ENCODE results near the gene SF3B5. TPM values are rescaled to one million over a fixed set of nuclear protein-coding genes. Genes with fewer than 3 reads are reported as not detected.

SF3B5 gene
- total and polyA plus RNA-seq, 2 of the 8 experiments (the other 6 are each of a cell fraction or from before 2014, with no cell fraction given) = 195 to 588 TPM

DNA sequence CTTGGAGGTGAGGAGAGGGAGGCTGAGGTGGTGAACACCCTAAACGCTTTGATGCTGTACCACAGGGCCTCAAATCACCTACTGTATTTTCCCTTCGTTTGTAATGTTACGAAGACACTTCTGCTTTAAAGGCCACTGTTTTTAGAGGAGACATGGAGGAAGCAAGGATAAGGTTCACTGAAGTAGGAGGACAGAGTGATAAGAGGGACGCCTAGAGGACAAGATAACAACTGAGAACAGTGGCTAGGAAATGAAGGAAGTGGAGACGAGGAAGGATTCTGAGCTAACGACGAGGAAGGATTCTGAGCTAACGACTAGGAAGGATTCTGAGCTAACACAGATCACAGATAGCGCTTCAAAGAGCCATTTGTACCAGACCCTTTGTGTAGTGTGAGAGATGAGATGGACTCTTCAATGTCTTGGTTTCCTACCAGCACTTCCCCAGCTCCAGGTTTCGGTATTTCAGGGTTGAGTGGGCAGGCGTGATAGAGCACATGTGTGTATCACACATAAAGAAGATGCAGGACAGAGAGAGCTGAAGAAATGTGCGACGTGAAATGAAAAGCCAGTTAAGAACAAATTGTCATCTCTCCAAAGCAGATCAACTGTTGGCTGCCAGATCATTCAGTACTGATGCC is 7.5 kb downstream of the SF3B5 start:
- no peak overlapping the region for H3K9ac ChIP-seq (replicated peaks in 1 of 4; ENCODE audit: extremely low read depth in 1 of 4, low read depth in 3 of 4, low read length in 3 of 4)
- no peak overlapping the region for H4K8ac ChIP-seq (ENCODE audit: extremely low read depth, insufficient read depth, low read length)
- H3K23me2 ChIP-seq (ENCODE audit: low read depth, low read length) = no peaks in the 10 kb centered on the region
- no peak overlapping the region for H3K4me2 ChIP-seq (ENCODE audit: insufficient read depth in 1 of 2, low read depth in 2 of 2, low read length in 2 of 2)
- no peak overlapping the region for H2AFZ ChIP-seq (ENCODE audit: low read length)
- no peak overlapping the region for H3K18ac ChIP-seq (ENCODE audit: extremely low read depth, low read length)
- H3K36me3 ChIP-seq (ENCODE audit: control insufficient read depth in 2 of 4, insufficient read depth in 4 of 4, low read length in 3 of 4) = no peaks in the 10 kb centered on the region
- FAIRE-seq = no peak
- ChIA-PET CTCF (ENCODE audit: partially characterized antibody) (interaction anchor here (0.7 to 2.7 kb wide), 11 partner anchors 15 to 502 kb away, joined by 3 to 14 read pairs (median 3); no protein-coding TSS in a partner anchor), POLR2A (ENCODE audit: partially characterized antibody) (interaction anchor here (0.9 kb wide), 1 partner anchor 22 kb away, joined by 3 read pairs; no protein-coding TSS in a partner anchor)
- H3K23ac ChIP-seq (ENCODE audit: insufficient read length) = no peak overlapping the region
- 85% methylated on average over 13 of the region's 13 CpGs; no CpG with 5 or more reads in 1 of the 2 experiments for WGBS, 2 experiments (ENCODE audit: extremely low coverage in 1 of 2, insufficient coverage in 1 of 2, insufficient read length in 1 of 2, insufficient replicate concordance in 2 of 2, low coverage in 1 of 2, low lambda C conversion rate in 2 of 2, missing lambda C conversion rate in 1 of 2)
- no peak overlapping the region for H2AK5ac ChIP-seq (ENCODE audit: low read depth, low read length)
- H3K4me1 ChIP-seq (replicated peaks in 1 of 4; ENCODE audit: control insufficient read depth in 3 of 4, insufficient read depth in 4 of 4, low read length in 3 of 4) = no peaks in the 10 kb centered on the region
- H4K91ac ChIP-seq (replicated peaks; ENCODE audit: insufficient read length, low read length) = no peak overlapping the region
- no peak overlapping the region for H3K4me3 ChIP-seq (ENCODE audit: extremely low read depth in 1 of 4, insufficient read depth in 2 of 4, low read depth in 3 of 4, low read length in 4 of 4)
- no peak for DNase-seq (ENCODE audit: low read depth in 1 of 2, low spot score in 2 of 2)
- peaks cover 0 to 4% of the 10 kb centered on the region in 2 experiments; a peak in 1 of 4 replicates for H3K79me2 ChIP-seq (ENCODE audit: control insufficient read depth in 1 of 2, insufficient read depth in 2 of 2, low read length in 2 of 2)
- no peak overlapping the region for H4K5ac ChIP-seq (ENCODE audit: insufficient read length, low read depth, low read length)
- no peak overlapping the region for H2BK15ac ChIP-seq (ENCODE audit: low read length)
- H4K20me1 ChIP-seq (replicated peaks in 1 of 2; ENCODE audit: control insufficient read depth in 1 of 2, insufficient read depth in 2 of 2, low read length in 2 of 2) = peaks cover 0 to 1% of the 10 kb centered on the region in 2 experiments
- no peak overlapping the region for H2BK20ac ChIP-seq (ENCODE audit: low read length)
- no peak overlapping the region for H2BK120ac ChIP-seq (replicated peaks; ENCODE audit: low read depth, low read length)
- H2BK5ac ChIP-seq (ENCODE audit: low read depth, low read length) = no peak overlapping the region
- H3K56ac ChIP-seq (replicated peaks; ENCODE audit: insufficient read length, low read depth, low read length) = no peak overlapping the region
- no peaks in the 10 kb centered on the region for H3K79me1 ChIP-seq (ENCODE audit: low read depth, low read length)
- H3K14ac ChIP-seq (ENCODE audit: insufficient read length) = no peak overlapping the region
- no peaks in the 10 kb centered on the region for H3K9me3 ChIP-seq (ENCODE audit: insufficient read depth in 2 of 2, low read depth in 1 of 2, low read length in 1 of 2)
- no peak overlapping the region for H3K4ac ChIP-seq (replicated peaks; ENCODE audit: insufficient read length, low read depth, low read length)
- no peaks in the 10 kb centered on the region for H3K27me3 ChIP-seq (replicated peaks in 1 of 4; ENCODE audit: control insufficient read depth in 3 of 4, extremely low read depth in 1 of 4, insufficient read depth in 3 of 4, low read length in 3 of 4)
- no peak overlapping the region for H3K27ac ChIP-seq (ENCODE audit: low read depth, low read length)
- H2BK12ac ChIP-seq (ENCODE audit: low read depth, low read length) = no peak overlapping the region; the same call in 1 of the 2 replicates
- TF ChIP-seq KDM1A (IDR thresholded peaks at IDR 0.05; ENCODE audit: borderline replicate concordance, low read length) = no peak
- TF ChIP-seq, protein P1, sequence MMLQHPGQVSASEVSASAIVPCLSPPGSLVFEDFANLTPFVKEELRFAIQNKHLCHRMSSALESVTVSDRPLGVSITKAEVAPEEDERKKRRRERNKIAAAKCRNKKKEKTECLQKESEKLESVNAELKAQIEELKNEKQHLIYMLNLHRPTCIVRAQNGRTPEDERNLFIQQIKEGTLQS (IDR thresholded peaks at IDR 0.05; ENCODE audit: insufficient read depth, low read depth, low read length) = no peak
- TF ChIP-seq CTCF (IDR thresholded peaks at IDR 0.05; ENCODE audit: control extremely low read depth in 1 of 3, insufficient read depth in 1 of 3, low read depth in 1 of 3, low read length in 3 of 3) = peak in 2 of 3 experiments; percentile 14 to 23; a peak in 2 of 4 replicates
- TF ChIP-seq GABPA (IDR thresholded peaks at IDR 0.05; ENCODE audit: borderline replicate concordance, insufficient read depth, low read length) = no peak
- TF ChIP-seq POLR2A (IDR thresholded peaks at IDR 0.05; ENCODE audit: control extremely low read depth in 1 of 2, low read depth in 2 of 2, low read length in 2 of 2) = no peak
- TF ChIP-seq CBX8 (IDR thresholded peaks at IDR 0.05; ENCODE audit: borderline replicate concordance, low read depth, low read length) = no peak
- TF ChIP-seq RAD21 (IDR thresholded peaks at IDR 0.05 in 1 of 2, conservative IDR thresholded peaks at IDR 0.05 in 1 of 2; ENCODE audit: low read depth in 2 of 2, low read length in 2 of 2) = peak; percentile 26 to 46
- no peak for TF ChIP-seq TBP (IDR thresholded peaks at IDR 0.05; ENCODE audit: low read depth, low read length)
